Endothelial cell of umbilical vein (primary cell): ENCODE results near the gene IL16. TPM values are rescaled to one million over a fixed set of nuclear protein-coding genes. Genes with fewer than 3 reads are reported as not detected.

Experiments used
- BruUV-seq: library from RNA; stranded (reverse); fragments of 400-500 nt; replicated peaks from 2 replicates; lab custom pipeline; 2021; lab: Mats Ljungman, UMichigan
- CTCF ChIA-PET: fragments of 300-600, 350-600 bp; sonication (Branson Sonifier 250); formaldehyde crosslinking; loops from one replicate; lab custom pipeline; 2021; ENCODE audit warnings: antibody characterized with exemption, inconsistent platforms; lab: Charles Lee
- POLR2A ChIA-PET: fragments of 300-600, 350-600 bp; sonication (Branson Sonifier 250); formaldehyde crosslinking; loops from one replicate; lab custom pipeline; 2021; ENCODE audit warnings: antibody characterized with exemption, inconsistent platforms; lab: Charles Lee
- DNase-seq: peaks from one replicate; pipeline ENCODE4 v3.0.0-alpha.2; 2011; ENCODE audit warnings: low read depth, low spot score
- FAIRE-seq: peaks from 2 replicates; lab custom pipeline; 2011; peaks lifted over from hg19 to GRCh38; lab: Jason Lieb, UNC
- H2AFZ ChIP-seq: 2 replicates; pipeline ENCODE4 v1.6.0; 2012; ENCODE audit warnings: low read depth, low read length, control low read depth, inconsistent platforms
- H3K27ac ChIP-seq: 2 replicates; pipeline ENCODE4 v1.5.1; 2011; ENCODE audit warnings: low read depth, mild to moderate bottlenecking, control low read depth, low read length, moderate library complexity; ENCODE audit not compliant: insufficient read depth
- H3K27me3 ChIP-seq, 2 experiments: 2 replicates each; pipeline versions ENCODE4 v1.6.0 to v1.6.1; 2011; ENCODE audit warnings: low read length in 2 of 2, mixed read lengths in 1 of 2; ENCODE audit not compliant: control insufficient read depth in 2 of 2, insufficient read depth in 2 of 2
- H3K36me3 ChIP-seq, 2 experiments: 2 replicates in 1 of 2; 3 replicates in 1 of 2; pipeline ENCODE4 v1.5.1; 2011; ENCODE audit warnings: low read length in 2 of 2, mild to moderate bottlenecking in 1 of 2, moderate library complexity in 1 of 2; ENCODE audit not compliant: control insufficient read depth in 2 of 2, insufficient read depth in 2 of 2; ENCODE audit errors: extremely low read depth in 1 of 2
- H3K4me1 ChIP-seq: 3 replicates; pipeline ENCODE4 v1.5.1; 2011; ENCODE audit warnings: mild to moderate bottlenecking, low read length; ENCODE audit not compliant: control insufficient read depth, insufficient read depth; ENCODE audit errors: extremely low read depth
- H3K4me2 ChIP-seq: 2 replicates; pipeline ENCODE4 v1.6.1; 2011; ENCODE audit warnings: low read length, control low read depth, mixed read lengths; ENCODE audit not compliant: insufficient read depth
- H3K4me3 ChIP-seq, 3 experiments: fragments of 200-600 bp in 1 of 3; sonication (generic), shearing (Covaris generic) in 1 of 3; replicated peaks in 1 of 3; 2 replicates each; pipeline ENCODE4 v1.5.1; 2011 to 2016; ENCODE audit warnings: control low read depth in 3 of 3, low read length in 3 of 3, mild to moderate bottlenecking in 2 of 3, inconsistent platforms in 1 of 3, low read depth in 1 of 3, moderate library complexity in 1 of 3; ENCODE audit not compliant: insufficient read depth in 1 of 3
- H3K79me2 ChIP-seq: 2 replicates; pipeline ENCODE4 v1.6.0; 2012; ENCODE audit warnings: low read length, inconsistent platforms; ENCODE audit not compliant: control insufficient read depth, insufficient read depth
- H3K9ac ChIP-seq: replicated peaks from 2 replicates; pipeline ENCODE3; 2011; ENCODE audit warnings: low read length, control low read depth; ENCODE audit not compliant: insufficient read depth; ENCODE audit errors: extremely low read depth
- H3K9me1 ChIP-seq: replicated peaks from 3 replicates; pipeline ENCODE4 v1.6.0; 2011; ENCODE audit warnings: mild to moderate bottlenecking, low read length; ENCODE audit not compliant: control insufficient read depth, insufficient read depth; ENCODE audit errors: extremely low read depth
- H3K9me3 ChIP-seq: replicated peaks from 2 replicates; pipeline ENCODE4 v1.5.1; 2012; ENCODE audit warnings: low read length, inconsistent platforms; ENCODE audit not compliant: control insufficient read depth, insufficient read depth
- H4K20me1 ChIP-seq: replicated peaks from 2 replicates; pipeline ENCODE3; 2011; ENCODE audit warnings: mild to moderate bottlenecking, low read length; ENCODE audit not compliant: control insufficient read depth, insufficient read depth; ENCODE audit errors: extremely low read depth
- CTCF ChIP-seq, 2 donors: IDR thresholded peaks; 1 replicate in 1 of 2; 2 replicates in 1 of 2; pipeline ENCODE4 v1.5.1; 2011; ENCODE audit warnings: low read length in 2 of 2, mild to moderate bottlenecking in 2 of 2, moderate library complexity in 2 of 2, control low read depth in 1 of 2, inconsistent platforms in 1 of 2, low read depth in 1 of 2; ENCODE audit not compliant: insufficient read depth in 1 of 2; ENCODE audit errors: extremely low read depth in 1 of 2
- EZH2 ChIP-seq: IDR thresholded peaks from 2 replicates; pipeline ENCODE4 v1.6.1; 2012; ENCODE audit warnings: borderline replicate concordance, low read depth, mild to moderate bottlenecking, moderate library complexity, low read length, inconsistent platforms; ENCODE audit not compliant: severe bottlenecking
- FOS ChIP-seq: IDR thresholded peaks from 2 replicates; pipeline ENCODE4 v1.6.1; 2011; ENCODE audit warnings: mild to moderate bottlenecking, low read length, moderate library complexity, borderline replicate concordance; ENCODE audit not compliant: insufficient read depth
- GATA2 ChIP-seq: IDR thresholded peaks from 2 replicates; pipeline ENCODE4 v1.7.0; 2011; ENCODE audit warnings: low read depth, mild to moderate bottlenecking, moderate library complexity, mixed read lengths, low read length; ENCODE audit not compliant: insufficient read length, insufficient read depth
- JUN ChIP-seq: IDR thresholded peaks from 2 replicates; pipeline ENCODE4 v1.6.1; 2011; ENCODE audit warnings: borderline replicate concordance, low read depth; ENCODE audit not compliant: insufficient read length, insufficient read depth
- MAX ChIP-seq: IDR thresholded peaks from 2 replicates; pipeline ENCODE4 v1.6.1; 2011; ENCODE audit not compliant: insufficient read depth, insufficient read length
- MYC ChIP-seq: IDR thresholded peaks from one replicate; pipeline ENCODE4 v1.6.1; 2011; ENCODE audit warnings: mild to moderate bottlenecking, low read depth, low read length
- POLR2A ChIP-seq: IDR thresholded peaks from 2 replicates; pipeline ENCODE4 v1.6.1; 2012; ENCODE audit warnings: low read depth, mild to moderate bottlenecking, control low read depth, low read length
- POLR2AphosphoS5 ChIP-seq: IDR thresholded peaks from 2 replicates; pipeline ENCODE4 v1.6.1; 2012; ENCODE audit warnings: low read depth, mild to moderate bottlenecking, control low read depth, low read length, moderate library complexity; ENCODE audit not compliant: insufficient read depth
- dilution Hi-C: fragments of 300-500 bp; cut with MboI; formaldehyde crosslinking; loops from one replicate; pipeline ENCODE4 v1.15.0; 2019; ENCODE audit warnings: low sequenced_read_pairs; ENCODE audit not compliant: extremely low pct_ligation_motif_present
- intact Hi-C: fragments of 100-400 bp; cut with micrococcal nuclease; formaldehyde crosslinking; loops from one replicate; pipeline ENCODE4 v1.10.0; 2022
- polyA plus RNA-seq, 4 experiments: library from polyadenylated mRNA; depleted of rRNA in 3 of 4; stranded (reverse) in 3 of 4; unstranded in 1 of 4; fragments of >200 nt; gene quantifications; 2 replicates each; pipeline versions ENCODE4 v1.2.1 to v1.2.3, GENCODE V29; 2011 to 2012; ENCODE audit warnings: missing spikeins in 1 of 4
- total RNA-seq: library from RNA; stranded (reverse); gene quantifications from 2 replicates; pipeline ENCODE4 v1.2.3, GENCODE V29; 2021

Gene IL16
- total and polyA plus RNA-seq, 2 donors (not counting 3 experiments of a cell fraction or from before 2014, with no cell fraction given) = 0.29 to 2.1 TPM

GRCh38 chr15:81221449-81221848 is 24.8 kb downstream of the IL16 start:
- Histone ChIP-seq H2AFZ (no peak overlapping the region), H3K4me2 (no peak overlapping the region), H3K27me3 (peaks cover 0 to 3% of the 10 kb centered on the region in 2 experiments), H3K79me2 (no peaks in the 10 kb centered on the region), H3K9me3 (no peaks in the 10 kb centered on the region), H3K36me3 (no peaks in the 10 kb centered on the region), H3K4me3 (no peak overlapping the region), H4K20me1 (no peaks in the 10 kb centered on the region), H3K4me1 (no peaks in the 10 kb centered on the region), H3K27ac (no peak overlapping the region), H3K9me1 (no peaks in the 10 kb centered on the region), H3K9ac (no peak overlapping the region)
- BruUV-seq = no TSS peak
- ChIA-PET POLR2A (no interaction called here), CTCF (interaction anchor here (1.0 kb wide), 1 partner anchor 45 kb away, joined by 6 read pairs; no protein-coding TSS in a partner anchor)
- no peak for TF ChIP-seq FOS
- TF ChIP-seq EZH2 = no peak
- TF ChIP-seq JUN = no peak
- no peak for TF ChIP-seq MAX
- no peak for TF ChIP-seq POLR2A
- no peak for TF ChIP-seq MYC
- no peak for TF ChIP-seq CTCF (IDR thresholded peaks at IDR 0.05; ENCODE audit: extremely low read depth in 1 of 2, insufficient read depth in 1 of 2, low read depth in 1 of 2, low read length in 2 of 2)
- TF ChIP-seq POLR2AphosphoS5 = no peak
- TF ChIP-seq GATA2 = no peak
- no peak for FAIRE-seq
- DNase-seq = no peak
- intact Hi-C loops (no loop called here), dilution Hi-C loops (no loop called here)
